SK-N-MC (cell line): ENCODE data around the gene KLHL15.
"Not testable (repeated sequence)": the region's sequence is repeated elsewhere in the genome, so short reads cannot be mapped to it uniquely, and the experiment has no call there.

ENCODE experiments used
- EZH2 ChIP-seq: fragments of 200-600 bp; sonication (generic); IDR thresholded peaks from one replicate; pipeline ENCODE4 v1.6.1; 2017; ENCODE audit warnings: antibody characterized with exemption
- FOXP2 ChIP-seq: optimal IDR thresholded peaks from 2 replicates; pipeline ENCODE3; 2011; ENCODE audit warnings: mild to moderate bottlenecking, moderate library complexity; ENCODE audit not compliant: insufficient read depth; ENCODE audit errors: extremely low read length, control extremely low read depth
- POLR2AphosphoS5 ChIP-seq: IDR thresholded peaks from 2 replicates; pipeline ENCODE4 v1.6.1; 2012; ENCODE audit warnings: mild to moderate bottlenecking, low read depth, low read length, borderline replicate concordance

DNA sequence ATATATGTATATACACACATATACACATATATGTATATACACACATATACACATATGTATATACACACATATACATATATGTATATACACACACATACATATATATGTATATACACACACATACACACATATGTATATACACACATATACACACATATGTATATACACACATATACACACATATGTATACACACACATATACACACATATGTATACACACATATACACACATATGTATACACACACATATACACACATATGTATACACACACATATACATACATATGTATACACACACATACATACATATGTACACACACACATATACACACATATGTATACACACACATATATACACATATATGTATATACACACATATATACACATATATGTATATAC, 19.1 kb upstream of the KLHL15 start:
- TF ChIP-seq POLR2AphosphoS5, EZH2, FOXP2: not testable (repeated sequence)
